CD4-positive, alpha-beta T cell (primary cell): ENCODE data around the gene PLCH2. TPM values are rescaled to one million over a fixed set of nuclear protein-coding genes. Genes with fewer than 3 reads are reported as not detected.

Source experiments
- ATAC-seq: fragments of 200-7000 bp; cut with Tn5 transposase; one replicate; pipeline ENCODE4 v1.10.0; 2022; ENCODE audit warnings: mild to moderate bottlenecking; ENCODE audit not compliant: poor library complexity
- CTCF ChIA-PET: fragments of 350-600 bp; sonication (Branson Sonifier 250); formaldehyde crosslinking; loops from one replicate; lab custom pipeline; 2021; ENCODE audit warnings: antibody characterized with exemption, inconsistent platforms; lab: Charles Lee
- POLR2A ChIA-PET: fragments of 350-600 bp; sonication (Branson Sonifier 250); formaldehyde crosslinking; loops from one replicate; lab custom pipeline; 2021; ENCODE audit warnings: antibody characterized with exemption, inconsistent platforms; lab: Charles Lee
- DNase-seq, 14 experiments: peaks; one replicate each; pipeline ENCODE4 v3.0.0-alpha.2; 2013 to 2020; ENCODE audit warnings: mixed read lengths in 2 of 14
- H3K27ac ChIP-seq, 2 donors: one replicate each; pipeline versions ENCODE4 v1.5.1 to v1.7.0; 2013; ENCODE audit warnings: low read length in 2 of 2, low read depth in 1 of 2, mild to moderate bottlenecking in 1 of 2
- H3K27me3 ChIP-seq, 2 experiments: 1 replicate in 1 of 2; 2 replicates in 1 of 2; pipeline versions ENCODE4 v1.6.1 to v1.7.0; 2013; ENCODE audit warnings: low read length in 2 of 2, control low read depth in 1 of 2, mild to moderate bottlenecking in 1 of 2, moderate library complexity in 1 of 2; ENCODE audit not compliant: insufficient read depth in 2 of 2, control insufficient read depth in 1 of 2
- H3K36me3 ChIP-seq: one replicate; pipeline ENCODE4 v1.6.1; 2013; ENCODE audit warnings: low read length, control low read depth; ENCODE audit not compliant: insufficient read depth
- H3K4me1 ChIP-seq: one replicate; pipeline ENCODE4 v1.6.1; 2013; ENCODE audit warnings: low read length, control low read depth; ENCODE audit not compliant: insufficient read depth
- H3K4me3 ChIP-seq: one replicate; pipeline ENCODE4 v1.5.1; 2013; ENCODE audit warnings: mild to moderate bottlenecking, low read length, moderate library complexity
- H3K9me3 ChIP-seq, 2 experiments: 1 replicate in 1 of 2; 2 replicates in 1 of 2; pipeline versions ENCODE4 v1.6.1 to v1.7.0; 2013; ENCODE audit warnings: low read length in 2 of 2, mild to moderate bottlenecking in 2 of 2, control low read depth in 1 of 2, moderate library complexity in 1 of 2; ENCODE audit not compliant: control insufficient read depth in 1 of 2, insufficient read depth in 1 of 2
- H3K27ac Mint-ChIP-seq: one replicate; pipeline ENCODE4 v1.8.0; 2020; ENCODE audit warnings: mixed read lengths
- H3K27me3 Mint-ChIP-seq: one replicate; pipeline ENCODE4 v1.8.0; 2021; ENCODE audit warnings: mixed read lengths
- H3K36me3 Mint-ChIP-seq: one replicate; pipeline ENCODE4 v1.8.0; 2021; ENCODE audit warnings: low read depth, mixed read lengths
- H3K4me1 Mint-ChIP-seq: one replicate; pipeline ENCODE4 v1.8.0; 2021; ENCODE audit warnings: low read depth, mixed read lengths
- H3K4me3 Mint-ChIP-seq: one replicate; pipeline ENCODE4 v1.8.0; 2020; ENCODE audit warnings: mild to moderate bottlenecking, mixed read lengths
- H3K9me3 Mint-ChIP-seq: one replicate; pipeline ENCODE4 v1.8.0; 2020; ENCODE audit warnings: mixed read lengths
- intact Hi-C, 2 experiments: fragments of 100-400 bp; cut with DNase I in 1 of 2; cut with micrococcal nuclease in 1 of 2; formaldehyde crosslinking; loops; one replicate each; pipeline versions ENCODE4 v1.15.1 to v1.9.0; 2023 to 2025; cut with DNase I, micrococcal nuclease
- total RNA-seq, 174 experiments: library from RNA in 2 of 174; stranded (reverse) in 2 of 174; gene quantifications; one replicate each; pipeline ENCODE4 v1.2.3 and lab custom pipeline; 2021 to 2026
- TF ChIP-seq, protein P1 (sequence below): fragments of 200-600 bp; IDR thresholded peaks from one replicate; pipeline ENCODE4 v1.8.0; 2022; ENCODE audit warnings: antibody characterized with exemption, mild to moderate bottlenecking

PLCH2 gene
- total RNA-seq, 2 experiments from 2014 or later = 47.6 to 48.1 TPM

DNA sequence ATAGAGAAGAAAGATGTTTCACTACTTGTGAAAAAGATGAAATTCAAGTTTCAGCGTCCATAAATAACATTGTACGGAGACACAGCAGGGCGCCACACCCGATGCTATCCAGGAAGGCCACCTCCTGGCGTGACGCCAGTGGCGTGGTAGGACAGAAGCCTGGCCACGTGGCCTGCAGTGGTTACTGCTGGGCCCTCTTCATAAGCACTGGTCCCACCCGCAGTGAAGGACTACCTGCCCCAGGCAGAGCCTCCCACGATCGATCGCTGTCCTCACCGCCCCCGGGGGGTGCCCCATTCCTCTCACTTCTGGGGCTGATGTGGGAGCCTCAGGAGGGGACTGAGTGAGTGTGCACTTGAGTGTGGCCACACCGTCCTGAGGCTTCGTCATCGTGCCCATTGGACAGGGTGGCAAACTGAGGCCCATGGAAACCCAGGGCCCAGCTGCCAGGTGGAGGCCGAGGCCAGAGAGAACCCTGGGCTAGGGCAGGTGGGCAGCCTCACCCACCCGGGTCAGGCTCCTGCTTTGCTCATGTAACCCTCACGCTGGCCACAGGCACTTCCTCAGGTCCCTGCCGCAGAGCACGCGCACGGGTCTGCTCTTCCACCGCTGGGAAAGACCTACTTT, 65.6 kb downstream of the PLCH2 start:
- intact Hi-C loops = loop anchor here in 1 of 2 experiments (10.0 kb wide), 1 partner anchor 407 kb away; no protein-coding TSS in a partner anchor
- Mint-ChIP-seq H3K4me1 (peaks cover 20% of the 10 kb centered on the region), H3K4me3 (no peak overlapping the region), H3K36me3 (peaks cover 1% of the 10 kb centered on the region), H3K9me3 (no peaks in the 10 kb centered on the region), H3K27me3 (no peaks in the 10 kb centered on the region), H3K27ac (no peak overlapping the region)
- Histone ChIP-seq H3K4me1 (peaks cover 41% of the 10 kb centered on the region), H3K27me3 (peaks cover 0 to 2% of the 10 kb centered on the region in 2 experiments), H3K27ac (no peak overlapping the region), H3K9me3 (no peaks in the 10 kb centered on the region), H3K36me3 (no peaks in the 10 kb centered on the region), H3K4me3 (no peak overlapping the region)
- TF ChIP-seq, protein P1, sequence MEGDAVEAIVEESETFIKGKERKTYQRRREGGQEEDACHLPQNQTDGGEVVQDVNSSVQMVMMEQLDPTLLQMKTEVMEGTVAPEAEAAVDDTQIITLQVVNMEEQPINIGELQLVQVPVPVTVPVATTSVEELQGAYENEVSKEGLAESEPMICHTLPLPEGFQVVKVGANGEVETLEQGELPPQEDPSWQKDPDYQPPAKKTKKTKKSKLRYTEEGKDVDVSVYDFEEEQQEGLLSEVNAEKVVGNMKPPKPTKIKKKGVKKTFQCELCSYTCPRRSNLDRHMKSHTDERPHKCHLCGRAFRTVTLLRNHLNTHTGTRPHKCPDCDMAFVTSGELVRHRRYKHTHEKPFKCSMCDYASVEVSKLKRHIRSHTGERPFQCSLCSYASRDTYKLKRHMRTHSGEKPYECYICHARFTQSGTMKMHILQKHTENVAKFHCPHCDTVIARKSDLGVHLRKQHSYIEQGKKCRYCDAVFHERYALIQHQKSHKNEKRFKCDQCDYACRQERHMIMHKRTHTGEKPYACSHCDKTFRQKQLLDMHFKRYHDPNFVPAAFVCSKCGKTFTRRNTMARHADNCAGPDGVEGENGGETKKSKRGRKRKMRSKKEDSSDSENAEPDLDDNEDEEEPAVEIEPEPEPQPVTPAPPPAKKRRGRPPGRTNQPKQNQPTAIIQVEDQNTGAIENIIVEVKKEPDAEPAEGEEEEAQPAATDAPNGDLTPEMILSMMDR = no peak
- POLR2A ChIA-PET = interaction anchor here (1.4 to 2.7 kb wide), 3 partner anchors 11 to 44 kb away, joined by 6 to 11 read pairs (median 6); partner anchors contain the start of genes HES5, PANK4 and PRXL2B
- DNase-seq = no peak
- no peak for ATAC-seq
- CTCF ChIA-PET = no interaction called here

DNA sequence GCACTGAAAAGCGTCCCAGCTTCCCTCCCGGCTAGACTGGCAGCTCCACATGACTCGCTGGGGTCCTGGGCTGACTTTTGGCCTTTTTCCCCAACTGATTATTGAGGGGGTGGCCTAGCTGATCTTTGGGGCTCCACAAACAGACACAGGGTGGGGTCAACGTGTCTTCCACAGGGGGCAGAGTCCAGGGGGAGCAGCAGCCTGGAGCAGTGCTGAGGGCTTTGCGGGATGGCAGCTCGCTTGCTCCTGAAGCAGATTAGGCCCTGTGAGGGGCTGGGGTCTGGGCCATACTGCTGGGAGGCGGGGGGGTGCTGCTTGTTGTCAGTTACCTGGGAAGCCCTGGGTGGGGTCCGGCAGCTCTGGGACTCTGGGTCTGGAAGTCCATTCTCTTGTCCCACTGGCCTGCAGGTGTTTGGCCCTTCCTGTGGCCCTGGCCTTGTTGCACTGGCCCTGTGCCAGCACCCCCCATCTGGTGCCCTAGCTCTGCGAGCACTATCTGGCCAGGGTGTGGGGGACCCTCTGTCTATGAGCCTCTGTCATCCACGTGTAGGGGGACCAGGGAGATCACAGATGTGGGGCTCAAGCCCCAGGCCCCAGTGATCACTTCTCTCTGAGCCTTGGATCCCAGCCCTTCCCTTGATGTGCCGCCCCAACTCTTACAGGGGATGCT, 66.3 kb downstream of the PLCH2 start:
- CTCF ChIA-PET = no interaction called here
- TF ChIP-seq, protein P1 = no peak
- no peaks in the 10 kb centered on the region for H3K36me3 ChIP-seq
- H3K4me3 ChIP-seq = no peak overlapping the region
- H3K4me3 Mint-ChIP-seq = no peak overlapping the region
- H3K27ac Mint-ChIP-seq = no peak overlapping the region
- peaks cover 5% of the 10 kb centered on the region for H3K36me3 Mint-ChIP-seq
- no peaks in the 10 kb centered on the region for H3K9me3 Mint-ChIP-seq
- intact Hi-C loops = loop anchor here in 1 of 2 experiments (10.0 kb wide), 1 partner anchor 408 kb away; no protein-coding TSS in a partner anchor
- H3K9me3 ChIP-seq = no peaks in the 10 kb centered on the region
- DNase-seq (no peak), ATAC-seq (no peak)
- H3K4me1 ChIP-seq = peaks cover 46% of the 10 kb centered on the region
- no peaks in the 10 kb centered on the region for H3K27me3 Mint-ChIP-seq
- peaks cover 24% of the 10 kb centered on the region for H3K4me1 Mint-ChIP-seq
- POLR2A ChIA-PET = interaction anchor here (1.4 to 2.7 kb wide), 3 partner anchors 12 to 43 kb away, joined by 6 to 11 read pairs (median 11); partner anchors contain the start of genes HES5, PANK4 and PRXL2B
- no peak overlapping the region for H3K27ac ChIP-seq
- H3K27me3 ChIP-seq = peaks cover 0 to 2% of the 10 kb centered on the region in 2 experiments

DNA sequence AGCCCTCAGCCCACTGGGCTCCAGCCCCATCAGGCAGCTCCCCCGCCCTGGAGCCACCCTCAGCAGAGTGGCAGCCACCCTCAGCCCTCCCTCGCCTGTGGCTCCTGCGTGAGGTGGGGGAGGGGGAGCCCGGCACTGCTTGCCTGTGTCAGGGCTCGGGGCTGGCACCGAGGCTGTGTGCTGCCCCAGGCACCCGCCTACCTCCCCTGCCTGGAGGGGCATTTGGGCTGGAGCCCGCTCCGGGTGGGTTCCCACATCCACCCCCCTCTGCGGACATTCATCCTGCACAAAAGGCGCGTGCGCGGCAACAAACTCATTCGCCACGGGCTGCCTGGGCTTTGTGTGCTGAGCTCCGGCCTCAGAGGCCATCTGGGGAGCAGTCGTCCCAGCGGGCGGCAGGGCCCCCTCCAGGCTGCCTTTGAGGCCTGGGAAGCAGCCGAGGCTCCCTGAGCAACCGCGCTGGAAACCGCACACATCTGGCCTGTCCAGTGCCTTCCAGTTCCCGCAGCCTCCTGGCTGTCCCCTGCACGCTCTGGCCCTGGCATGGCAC, 67.5 kb downstream of the PLCH2 start:
- Mint-ChIP-seq H3K27me3 (no peaks in the 10 kb centered on the region), H3K4me3 (no peak overlapping the region), H3K36me3 (peaks cover 5% of the 10 kb centered on the region), H3K27ac (no peak overlapping the region), H3K4me1 (peaks cover 32% of the 10 kb centered on the region), H3K9me3 (no peaks in the 10 kb centered on the region)
- Histone ChIP-seq H3K4me3 (no peak overlapping the region), H3K27ac (no peak overlapping the region), H3K36me3 (no peaks in the 10 kb centered on the region), H3K9me3 (no peaks in the 10 kb centered on the region), H3K4me1 (peaks cover 58% of the 10 kb centered on the region), H3K27me3 (peaks cover 0 to 2% of the 10 kb centered on the region in 2 experiments)
- TF ChIP-seq, protein P1 = no peak
- intact Hi-C loops = loop anchor here in 1 of 2 experiments (10.0 kb wide), 1 partner anchor 409 kb away; no protein-coding TSS in a partner anchor
- ATAC-seq (peak; percentile 21), DNase-seq (peak; percentile 45 to 78 (median 53))
- ChIA-PET POLR2A (interaction anchor here (0.6 to 2.7 kb wide), 7 partner anchors 13 to 229 kb away, joined by 3 to 11 read pairs (median 3); partner anchors contain the start of genes HES5, PANK4 and PEX10), CTCF (no interaction called here)
